Ishikawa (cell line): ENCODE data around the gene TMEM253.

ENCODE experiments used
- CEBPB ChIP-seq: IDR thresholded peaks from 2 replicates; pipeline ENCODE4 v1.6.1; 2012
- CREB1 ChIP-seq: IDR thresholded peaks from 2 replicates; pipeline ENCODE4 v1.6.1; 2012; ENCODE audit warnings: low read depth
- EGR1 ChIP-seq: IDR thresholded peaks from 2 replicates; pipeline ENCODE4 v1.6.1; 2012
- EP300 ChIP-seq: IDR thresholded peaks from 2 replicates; pipeline ENCODE4 v1.6.1; 2012; ENCODE audit warnings: borderline replicate concordance
- FOXM1 ChIP-seq: IDR thresholded peaks from 2 replicates; pipeline ENCODE4 v1.6.1; 2012; ENCODE audit warnings: low read depth, borderline replicate concordance
- MAX ChIP-seq: IDR thresholded peaks from 2 replicates; pipeline ENCODE4 v1.6.1; 2012
- NFIC ChIP-seq: IDR thresholded peaks from 2 replicates; pipeline ENCODE4 v1.6.1; 2012
- RAD21 ChIP-seq: IDR thresholded peaks from 2 replicates; pipeline ENCODE4 v1.6.1; 2012; ENCODE audit warnings: low read depth
- REST ChIP-seq: IDR thresholded peaks from 2 replicates; pipeline ENCODE4 v1.6.1; 2012; ENCODE audit warnings: low read depth, mild to moderate bottlenecking
- TAF1 ChIP-seq: IDR thresholded peaks from 2 replicates; pipeline ENCODE4 v1.6.1; 2012; ENCODE audit warnings: low read depth, mild to moderate bottlenecking
- TCF12 ChIP-seq: IDR thresholded peaks from 2 replicates; pipeline ENCODE4 v1.6.1; 2012; ENCODE audit warnings: low read depth
- TEAD4 ChIP-seq: IDR thresholded peaks from 2 replicates; pipeline ENCODE4 v1.6.1; 2012
- USF1 ChIP-seq: IDR thresholded peaks from 2 replicates; pipeline ENCODE4 v1.6.1; 2012
- YY1 ChIP-seq: IDR thresholded peaks from 2 replicates; pipeline ENCODE4 v1.6.1; 2012; ENCODE audit warnings: low read depth
- ZBTB7A ChIP-seq: IDR thresholded peaks from 2 replicates; pipeline ENCODE4 v1.6.1; 2012; ENCODE audit warnings: low read depth

Gene TMEM253

GRCh38 chr14:21112255-21112654 lies 11.4 kb downstream of the TMEM253 start:
- TF ChIP-seq EGR1, result no peak
- TF ChIP-seq TCF12, result no peak
- TF ChIP-seq YY1, result no peak
- TF ChIP-seq NFIC, result no peak
- no peak for TF ChIP-seq ZBTB7A
- no peak for TF ChIP-seq TAF1
- TF ChIP-seq REST, result no peak
- TF ChIP-seq EP300, result no peak
- no peak for TF ChIP-seq TEAD4
- TF ChIP-seq CEBPB, result no peak
- no peak for TF ChIP-seq MAX
- no peak for TF ChIP-seq USF1
- TF ChIP-seq FOXM1, result no peak

GRCh38 chr14:21113369-21113768 lies 12.5 kb downstream of the TMEM253 start:
- TF ChIP-seq EGR1 (no peak), RAD21 (no peak)

- no peak for TF ChIP-seq TCF12
- no peak for TF ChIP-seq EGR1
- no peak for TF ChIP-seq YY1
- TF ChIP-seq MAX, result no peak
- no peak for TF ChIP-seq NFIC
These were observed 18.1 kb downstream of the TMEM253 start for GRCh38 chr14:21118933-21119332.

GRCh38 chr14:21120686-21121085 lies 19.8 kb downstream of the TMEM253 start:
- TF ChIP-seq USF1 (no peak), FOXM1 (no peak), ZBTB7A (no peak), YY1 (no peak), EGR1 (no peak), RAD21 (no peak), MAX (no peak), NFIC (no peak), TCF12 (no peak), TEAD4 (no peak), CREB1 (no peak), EP300 (no peak)

GRCh38 chr14:21121122-21121521 lies 20.3 kb downstream of the TMEM253 start:
- no peak for TF ChIP-seq NFIC
- no peak for TF ChIP-seq TEAD4
- no peak for TF ChIP-seq EGR1
- no peak for TF ChIP-seq YY1
- TF ChIP-seq ZBTB7A, result no peak
- TF ChIP-seq TCF12, result no peak
- no peak for TF ChIP-seq CEBPB
- no peak for TF ChIP-seq RAD21
- TF ChIP-seq CREB1, result no peak
- TF ChIP-seq USF1, result no peak
- no peak for TF ChIP-seq EP300
- TF ChIP-seq MAX, result no peak
- no peak for TF ChIP-seq REST
- TF ChIP-seq TAF1, result no peak
- TF ChIP-seq FOXM1, result no peak

GRCh38 chr14:21123429-21123828 lies 22.6 kb downstream of the TMEM253 start:
- TF ChIP-seq NFIC (no peak), CREB1 (no peak), FOXM1 (no peak), YY1 (no peak), MAX (no peak), USF1 (no peak), TEAD4 (no peak), TAF1 (no peak), EP300 (no peak), TCF12 (no peak), RAD21 (no peak), CEBPB (no peak), EGR1 (no peak), REST (no peak), ZBTB7A (no peak)
